ENCODE data around the gene HMG20B.

DNA sequence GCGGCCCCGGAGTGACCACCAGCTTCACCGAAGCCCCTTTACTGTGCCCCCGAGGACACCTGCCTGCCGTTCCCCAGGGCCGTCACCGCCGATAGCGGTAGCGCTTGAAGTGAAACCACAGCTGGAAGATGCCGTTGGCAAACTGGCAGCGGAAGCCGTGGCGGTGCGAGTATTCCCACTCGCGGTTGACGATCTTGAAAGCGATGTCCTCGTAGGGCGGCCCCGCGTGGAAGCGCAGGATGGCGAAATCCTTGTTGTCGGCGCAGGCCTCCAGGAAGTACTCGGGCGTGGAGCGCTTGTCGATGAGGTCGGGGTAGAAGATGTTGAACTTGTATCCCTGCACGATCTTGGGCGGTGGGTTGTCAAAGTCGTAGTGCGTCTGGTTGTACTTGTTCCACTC lies 39.1 kb downstream of the HMG20B start:
- TF ChIP-seq, protein P1, sequence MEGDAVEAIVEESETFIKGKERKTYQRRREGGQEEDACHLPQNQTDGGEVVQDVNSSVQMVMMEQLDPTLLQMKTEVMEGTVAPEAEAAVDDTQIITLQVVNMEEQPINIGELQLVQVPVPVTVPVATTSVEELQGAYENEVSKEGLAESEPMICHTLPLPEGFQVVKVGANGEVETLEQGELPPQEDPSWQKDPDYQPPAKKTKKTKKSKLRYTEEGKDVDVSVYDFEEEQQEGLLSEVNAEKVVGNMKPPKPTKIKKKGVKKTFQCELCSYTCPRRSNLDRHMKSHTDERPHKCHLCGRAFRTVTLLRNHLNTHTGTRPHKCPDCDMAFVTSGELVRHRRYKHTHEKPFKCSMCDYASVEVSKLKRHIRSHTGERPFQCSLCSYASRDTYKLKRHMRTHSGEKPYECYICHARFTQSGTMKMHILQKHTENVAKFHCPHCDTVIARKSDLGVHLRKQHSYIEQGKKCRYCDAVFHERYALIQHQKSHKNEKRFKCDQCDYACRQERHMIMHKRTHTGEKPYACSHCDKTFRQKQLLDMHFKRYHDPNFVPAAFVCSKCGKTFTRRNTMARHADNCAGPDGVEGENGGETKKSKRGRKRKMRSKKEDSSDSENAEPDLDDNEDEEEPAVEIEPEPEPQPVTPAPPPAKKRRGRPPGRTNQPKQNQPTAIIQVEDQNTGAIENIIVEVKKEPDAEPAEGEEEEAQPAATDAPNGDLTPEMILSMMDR (IDR thresholded peaks at IDR 0.05; ENCODE audit: low read depth, low read length) = no peak
- no peak for TF ChIP-seq EZH2phosphoT487 (IDR thresholded peaks at IDR 0.05; ENCODE audit: low read depth)
